ENCODE results near the gene KLHL29.

The KLHL29 gene

DNA sequence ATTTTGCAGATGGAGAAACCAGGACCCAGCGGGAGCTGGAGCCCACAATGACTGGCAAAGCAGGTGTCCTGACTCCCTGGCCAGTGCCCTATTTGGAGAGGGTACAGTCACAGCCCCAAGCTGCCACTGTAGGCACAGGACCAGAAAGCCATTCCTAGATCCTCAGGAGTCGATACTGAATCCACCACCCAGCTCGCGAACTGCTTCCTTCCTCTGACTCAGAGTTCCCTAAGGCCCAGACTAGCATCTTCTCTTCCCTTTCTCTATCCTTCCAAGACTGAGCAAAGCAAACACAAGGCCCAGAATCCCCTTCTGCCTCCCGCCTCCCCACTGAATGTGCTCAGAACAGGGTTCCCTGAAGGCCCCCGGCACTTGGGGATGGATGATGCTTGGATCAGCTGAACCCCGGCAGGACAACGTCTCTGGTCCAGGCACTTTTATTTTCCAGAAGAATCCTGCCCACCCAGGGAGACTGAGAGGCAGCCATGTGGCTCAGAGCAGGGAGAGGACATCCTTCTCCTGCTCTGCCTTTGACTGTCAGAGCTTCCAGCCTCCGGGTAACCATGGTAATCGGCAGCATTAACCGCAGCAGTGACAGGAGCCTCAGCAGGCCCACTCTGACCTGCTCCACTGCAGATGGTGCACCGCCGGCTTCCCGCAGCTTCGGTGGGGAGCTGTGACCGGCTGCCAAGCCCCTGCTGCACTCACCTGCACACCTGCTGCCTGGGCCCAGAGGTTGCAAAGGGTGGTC, 34.8 kb upstream of the KLHL29 start:
- TF ChIP-seq, protein P1, sequence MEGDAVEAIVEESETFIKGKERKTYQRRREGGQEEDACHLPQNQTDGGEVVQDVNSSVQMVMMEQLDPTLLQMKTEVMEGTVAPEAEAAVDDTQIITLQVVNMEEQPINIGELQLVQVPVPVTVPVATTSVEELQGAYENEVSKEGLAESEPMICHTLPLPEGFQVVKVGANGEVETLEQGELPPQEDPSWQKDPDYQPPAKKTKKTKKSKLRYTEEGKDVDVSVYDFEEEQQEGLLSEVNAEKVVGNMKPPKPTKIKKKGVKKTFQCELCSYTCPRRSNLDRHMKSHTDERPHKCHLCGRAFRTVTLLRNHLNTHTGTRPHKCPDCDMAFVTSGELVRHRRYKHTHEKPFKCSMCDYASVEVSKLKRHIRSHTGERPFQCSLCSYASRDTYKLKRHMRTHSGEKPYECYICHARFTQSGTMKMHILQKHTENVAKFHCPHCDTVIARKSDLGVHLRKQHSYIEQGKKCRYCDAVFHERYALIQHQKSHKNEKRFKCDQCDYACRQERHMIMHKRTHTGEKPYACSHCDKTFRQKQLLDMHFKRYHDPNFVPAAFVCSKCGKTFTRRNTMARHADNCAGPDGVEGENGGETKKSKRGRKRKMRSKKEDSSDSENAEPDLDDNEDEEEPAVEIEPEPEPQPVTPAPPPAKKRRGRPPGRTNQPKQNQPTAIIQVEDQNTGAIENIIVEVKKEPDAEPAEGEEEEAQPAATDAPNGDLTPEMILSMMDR (IDR thresholded peaks at IDR 0.05), result no peak

DNA sequence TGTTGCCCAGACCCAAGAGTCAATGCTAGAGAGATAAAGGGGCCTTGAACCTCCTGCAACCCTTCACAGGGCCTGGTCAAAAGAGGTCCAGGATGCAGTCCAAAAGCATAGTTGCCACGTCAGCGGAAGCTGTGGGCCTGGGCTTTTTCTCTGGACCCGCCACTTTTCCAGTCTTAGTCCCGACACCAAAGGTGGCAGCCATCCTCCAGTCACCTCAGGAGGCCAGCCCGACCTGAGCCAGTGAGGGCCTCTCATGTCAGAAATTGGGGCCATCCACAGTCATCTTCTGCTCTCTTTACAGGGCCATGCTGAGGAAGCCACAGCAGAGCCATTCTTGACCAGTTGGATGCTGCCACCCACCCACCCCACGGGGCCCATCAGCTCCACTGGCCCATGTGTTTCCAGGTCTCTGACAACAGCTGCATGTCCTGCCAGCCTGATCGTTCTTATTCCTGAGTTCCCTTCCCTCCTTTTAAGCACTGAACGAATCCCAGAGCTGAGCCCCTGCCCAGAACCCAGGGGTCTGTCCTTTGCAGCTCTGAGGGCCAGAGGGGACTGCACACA, 34.1 kb upstream of the KLHL29 start:
- TF ChIP-seq, protein P1 (IDR thresholded peaks at IDR 0.05), result no peak

DNA sequence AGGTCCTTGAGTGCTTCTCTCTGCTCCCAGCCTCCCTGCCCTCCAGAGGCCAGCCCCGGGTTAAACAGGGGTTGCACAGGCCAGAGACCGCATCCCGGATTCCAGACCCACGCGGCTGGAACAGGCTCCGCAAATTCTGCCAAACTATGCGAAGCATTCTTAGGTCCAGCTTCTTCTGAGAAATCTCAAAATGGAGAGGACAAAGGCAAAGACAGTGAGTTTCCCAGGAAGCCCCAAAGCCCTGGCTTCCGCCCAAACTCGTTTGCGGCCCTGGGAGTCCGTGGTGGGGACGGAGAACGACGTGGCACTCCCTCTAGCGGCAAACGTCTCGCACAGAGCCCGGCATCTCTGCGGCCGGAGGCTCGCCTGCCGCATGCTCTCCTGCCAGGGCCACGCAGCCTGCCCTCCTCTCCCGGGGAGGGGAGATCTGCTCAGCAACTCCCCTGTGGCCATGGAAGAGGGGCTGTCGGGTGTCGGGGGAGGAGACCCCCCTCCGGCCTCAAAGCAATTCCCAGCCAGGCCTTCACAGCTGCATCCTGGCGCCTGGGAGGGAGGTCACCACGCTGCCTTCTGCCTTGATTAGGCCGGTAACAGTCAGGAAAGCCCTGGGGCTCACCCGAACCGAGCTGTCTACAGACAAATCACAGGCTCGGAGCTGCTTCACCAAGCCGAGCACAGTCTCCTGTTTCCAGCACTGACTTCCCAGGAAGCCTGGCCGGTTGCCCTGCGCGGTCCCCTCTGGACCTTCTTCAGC, 33.4 kb upstream of the KLHL29 start:
- TF ChIP-seq, protein P1 (IDR thresholded peaks at IDR 0.05), result peak; percentile 85

DNA sequence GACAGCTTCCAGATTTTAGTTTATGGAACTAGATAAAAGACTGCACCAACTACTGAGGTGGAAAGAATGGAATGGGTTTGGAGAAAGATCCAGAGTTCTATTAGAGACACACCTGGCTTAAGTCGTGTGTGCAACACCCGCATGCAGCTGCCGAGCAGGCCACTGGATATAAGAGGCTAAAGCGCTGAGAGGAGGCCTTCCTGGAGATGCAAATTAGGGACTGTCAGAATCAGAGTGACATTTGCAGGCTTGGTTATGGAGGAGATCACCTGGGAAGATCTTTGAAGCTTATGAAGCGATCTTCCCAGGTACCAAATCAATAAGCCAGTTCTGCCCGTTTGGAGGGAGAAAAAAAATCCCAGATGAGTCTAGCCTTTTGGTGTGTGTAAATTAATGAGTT, 30.4 kb upstream of the KLHL29 start:
- TF ChIP-seq, protein P1 (IDR thresholded peaks at IDR 0.05), result no peak

DNA sequence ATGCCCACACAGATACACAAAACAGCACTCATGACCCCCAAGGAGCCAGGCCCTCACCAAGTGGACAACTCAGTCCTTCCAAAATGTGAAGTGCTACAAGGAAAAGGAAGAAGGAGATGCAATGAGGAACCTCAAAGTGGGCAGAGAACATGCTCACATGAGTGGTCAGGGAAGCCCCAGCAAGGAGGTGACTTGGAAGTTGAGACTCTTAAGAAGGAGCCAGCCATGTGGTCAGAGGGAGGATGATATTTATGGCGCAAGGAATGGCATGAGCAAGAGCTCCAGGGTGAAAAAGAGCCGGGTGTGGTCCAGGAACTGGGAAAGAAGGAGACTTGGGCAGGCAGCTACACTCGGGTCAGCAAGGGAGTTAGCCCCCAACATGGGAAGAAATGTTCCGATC, 30.0 kb upstream of the KLHL29 start:
- TF ChIP-seq, protein P1 (IDR thresholded peaks at IDR 0.05), result no peak

DNA sequence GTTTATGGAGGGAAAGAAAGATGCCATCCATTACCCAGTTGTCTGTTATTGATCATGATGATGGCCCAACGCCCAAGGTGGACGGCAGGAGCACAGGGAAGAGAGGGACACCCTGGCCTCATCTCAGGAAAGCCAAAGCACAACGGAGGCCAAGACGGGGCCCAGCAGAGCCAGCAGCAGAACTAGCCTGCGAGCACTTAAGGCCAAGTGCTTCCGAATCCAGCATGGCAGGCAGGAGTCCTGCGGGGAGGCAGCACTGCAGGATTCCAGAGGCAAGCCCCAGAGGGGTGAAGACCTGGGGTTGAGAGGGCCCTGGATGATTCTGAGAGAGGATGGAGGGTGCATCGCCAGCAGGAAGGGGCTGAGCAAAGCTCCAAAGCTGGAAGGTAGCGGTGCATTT, 28.3 kb upstream of the KLHL29 start:
- TF ChIP-seq, protein P1 (IDR thresholded peaks at IDR 0.05), result no peak

DNA sequence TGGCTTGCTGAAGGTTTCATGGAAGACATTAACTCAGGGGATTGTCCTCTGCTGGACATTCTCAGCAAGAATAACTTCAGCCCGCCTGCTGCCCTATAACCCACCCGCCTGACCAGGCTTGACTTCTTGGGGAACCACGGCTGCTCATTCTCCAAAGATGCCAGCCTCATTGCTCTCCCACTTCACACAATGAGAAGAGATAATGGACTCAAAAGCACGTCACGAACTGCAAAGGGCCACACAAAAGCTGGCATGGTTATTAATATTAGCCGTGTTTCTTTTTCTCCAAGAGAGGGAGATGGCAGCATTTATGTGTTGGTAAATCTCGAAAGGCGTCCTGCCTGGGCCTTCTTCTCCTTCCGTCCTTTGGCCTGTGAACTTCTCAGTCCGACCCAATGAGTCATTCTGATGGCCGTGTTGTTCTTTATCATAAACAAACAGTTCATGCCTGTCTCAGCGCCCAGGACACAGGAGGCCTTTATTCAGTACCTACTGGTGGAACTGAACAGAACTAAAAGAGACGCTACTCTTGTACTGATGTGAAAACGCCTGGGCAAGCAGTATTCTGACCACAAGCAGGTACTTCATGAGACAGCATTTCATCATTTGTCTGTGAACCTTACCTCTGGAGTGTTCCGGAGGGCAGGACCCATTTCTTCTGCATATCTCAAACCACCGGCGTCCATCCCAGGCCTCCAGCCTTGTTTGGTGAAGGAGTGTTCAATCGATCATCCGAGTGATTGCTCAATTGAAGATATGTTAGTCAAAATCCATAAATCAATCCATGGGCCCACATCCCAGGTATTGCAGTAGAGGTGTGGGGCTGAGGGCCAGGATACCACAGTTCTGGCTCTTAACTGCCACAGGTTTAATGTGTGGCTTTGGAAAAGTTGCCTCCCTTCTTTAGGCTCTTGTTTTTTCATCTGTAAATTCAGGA, 25.1 kb upstream of the KLHL29 start:
- TF ChIP-seq, protein P1 (IDR thresholded peaks at IDR 0.05), result no peak

Measured in LNCAP (cell line).